HCT116 (cell line): ENCODE results near the gene AXIN1. TPM values are rescaled to one million over a fixed set of nuclear protein-coding genes. Genes with fewer than 3 reads are reported as not detected.

Source experiments
- ATAC-seq: fragments of 200-7000 bp; cut with Tn5 transposase; 2 replicates; pipeline ENCODE4 v1.9.1; 2020; ENCODE audit warnings: mild to moderate bottlenecking, moderate library complexity
- BruUV-seq: library from RNA; stranded (reverse); fragments of 400-500 nt; replicated peaks from 2 replicates; lab custom pipeline; 2021; lab: Mats Ljungman, UMichigan
- CTCF ChIA-PET: fragments of 300-600 bp; sonication (Branson Sonifier 250); formaldehyde crosslinking; loops from one replicate; lab custom pipeline; 2021; ENCODE audit warnings: antibody characterized with exemption; lab: Charles Lee
- POLR2A ChIA-PET: fragments of 300-600, 350-600 bp; sonication (Branson Sonifier 250); formaldehyde crosslinking; loops from one replicate; lab custom pipeline; 2021; ENCODE audit warnings: antibody characterized with exemption; lab: Charles Lee
- RAD21 ChIA-PET, 2 experiments: fragments of 300-600 bp; sonication (Branson Sonifier 250); formaldehyde crosslinking; loops; one replicate each; lab custom pipeline; 2023; ENCODE audit warnings: low total read pairs in 2 of 2; ENCODE audit not compliant: uncharacterized antibody in 2 of 2, unreplicated experiment in 2 of 2, low non-redundant PET in 1 of 2; lab: Charles Lee
- DNase-seq: peaks from one replicate; pipeline ENCODE4 v3.0.0-alpha.2; 2010; ENCODE audit warnings: low read depth, low spot score
- H2AFZ ChIP-seq: fragments of 200-600 bp; shearing (Covaris generic), sonication (generic); 2 replicates; pipeline ENCODE4 v1.6.1; 2017; ENCODE audit warnings: low read depth, mixed run types, mixed read lengths, antibody characterized with exemption, low read length; ENCODE audit not compliant: poor library complexity, severe bottlenecking
- H3K27ac ChIP-seq: 2 replicates; pipeline ENCODE4 v1.5.1; 2012; ENCODE audit warnings: low read depth, low read length
- H3K27me3 ChIP-seq: fragments of 200-600 bp; sonication (generic); 2 replicates; pipeline ENCODE4 v1.6.1; 2016; ENCODE audit warnings: mixed run types, low read length, mixed read lengths; ENCODE audit not compliant: insufficient read depth
- H3K36me3 ChIP-seq, 2 experiments: fragments of 200-500 bp in 1 of 2; fragments of 200-600 bp in 1 of 2; sonication (Bioruptor generic) in 1 of 2; sonication (generic) in 1 of 2; 2 replicates each; pipeline versions ENCODE4 v1.5.1 to v1.6.1; 2014 to 2016; ENCODE audit warnings: low read length in 2 of 2, inconsistent platforms in 1 of 2, mixed read lengths in 1 of 2, mixed run types in 1 of 2; ENCODE audit not compliant: insufficient read depth in 2 of 2, control insufficient read depth in 1 of 2
- H3K4me1 ChIP-seq, 2 experiments: fragments of 200-600 bp in 1 of 2; sonication (generic) in 1 of 2; 2 replicates each; pipeline versions ENCODE4 v1.5.1 to v1.6.1; 2012 to 2017; ENCODE audit warnings: low read length in 2 of 2, inconsistent platforms in 1 of 2, mild to moderate bottlenecking in 1 of 2, mixed read lengths in 1 of 2, mixed run types in 1 of 2, moderate library complexity in 1 of 2; ENCODE audit not compliant: insufficient read depth in 2 of 2, control insufficient read depth in 1 of 2
- H3K4me2 ChIP-seq: fragments of 200-600 bp; sonication (generic); 2 replicates; pipeline ENCODE4 v1.6.1; 2017; ENCODE audit warnings: mixed run types, low read length, mixed read lengths
- H3K4me3 ChIP-seq, 2 experiments: fragments of 200-600 bp in 1 of 2; sonication (generic) in 1 of 2; replicated peaks in 1 of 2; 2 replicates each; pipeline ENCODE4 v1.5.1; 2011 to 2016; ENCODE audit warnings: low read length in 2 of 2, control low read depth in 1 of 2, low read depth in 1 of 2, mild to moderate bottlenecking in 1 of 2, mixed read lengths in 1 of 2, mixed run types in 1 of 2
- H3K79me2 ChIP-seq: fragments of 200-600 bp; sonication (generic); 2 replicates; pipeline ENCODE4 v1.6.1; 2017; ENCODE audit warnings: mild to moderate bottlenecking, mixed run types, low read length, moderate library complexity, mixed read lengths; ENCODE audit not compliant: insufficient read depth
- H3K9ac ChIP-seq: fragments of 200-600 bp; sonication (generic); 2 replicates; pipeline ENCODE4 v1.6.1; 2016; ENCODE audit warnings: low read length, mixed read lengths
- H3K9me2 ChIP-seq: fragments of 200-600 bp; sonication (generic), shearing (Covaris generic); 2 replicates; pipeline ENCODE4 v1.6.1; 2017; ENCODE audit warnings: mixed run types, mild to moderate bottlenecking, moderate library complexity; ENCODE audit not compliant: insufficient read depth
- H3K9me3 ChIP-seq, 2 experiments: fragments of 200-500 bp in 1 of 2; fragments of 200-600 bp in 1 of 2; sonication (Bioruptor generic) in 1 of 2; sonication (generic) in 1 of 2; 2 replicates each; pipeline ENCODE4 v1.6.1; 2014 to 2017; ENCODE audit warnings: low read length in 2 of 2, mixed read lengths in 2 of 2, inconsistent platforms in 1 of 2, low read depth in 1 of 2, mild to moderate bottlenecking in 1 of 2, mixed run types in 1 of 2, moderate library complexity in 1 of 2; ENCODE audit not compliant: control insufficient read depth in 1 of 2, insufficient read depth in 1 of 2
- H4K20me1 ChIP-seq: fragments of 200-600 bp; sonication (generic), shearing (Covaris generic); 2 replicates; pipeline ENCODE4 v1.6.1; 2017; ENCODE audit warnings: mixed run types, mild to moderate bottlenecking, moderate library complexity; ENCODE audit not compliant: insufficient read depth
- ATF3 ChIP-seq: IDR thresholded peaks from 2 replicates; pipeline ENCODE4 v1.6.1; 2012
- CBX3 ChIP-seq: IDR thresholded peaks from 2 replicates; pipeline ENCODE4 v1.6.1; 2012; ENCODE audit warnings: low read depth
- CTCF ChIP-seq, 3 experiments: fragments of 200-600 bp in 1 of 3; sonication (generic) in 1 of 3; IDR thresholded peaks in 2 of 3; conservative IDR thresholded peaks in 1 of 3; 2 replicates each; pipeline ENCODE4 v1.5.1; 2012 to 2017; ENCODE audit warnings: low read depth in 2 of 3, low read length in 2 of 3, antibody characterized with exemption in 1 of 3, borderline replicate concordance in 1 of 3, control low read depth in 1 of 3, mild to moderate bottlenecking in 1 of 3, mixed read lengths in 1 of 3, mixed run types in 1 of 3, moderate library complexity in 1 of 3; ENCODE audit not compliant: insufficient read depth in 1 of 3
- EGR1 ChIP-seq: IDR thresholded peaks from 2 replicates; pipeline ENCODE4 v1.6.1; 2012; ENCODE audit warnings: low read depth
- EZH2 ChIP-seq: fragments of 200-600 bp; sonication (generic); IDR thresholded peaks from 2 replicates; pipeline ENCODE4 v1.6.1; 2017; ENCODE audit warnings: antibody characterized with exemption, mixed run types
- EZH2phosphoT487 ChIP-seq: fragments of 200-600 bp; IDR thresholded peaks from 2 replicates; pipeline ENCODE4 v1.6.1; 2018; ENCODE audit warnings: antibody characterized with exemption, borderline replicate concordance
- FOSL1 ChIP-seq: IDR thresholded peaks from 2 replicates; pipeline ENCODE4 v1.6.1; 2012; ENCODE audit warnings: low read depth
- JUND ChIP-seq: IDR thresholded peaks from 2 replicates; pipeline ENCODE4 v1.6.1; 2012
- MAX ChIP-seq: IDR thresholded peaks from 2 replicates; pipeline ENCODE4 v1.6.1; 2012
- POLR2A ChIP-seq: IDR thresholded peaks from 2 replicates; pipeline ENCODE4 v1.7.0; 2011; ENCODE audit warnings: borderline replicate concordance; ENCODE audit not compliant: insufficient read depth, insufficient read length; ENCODE audit errors: extremely low read depth
- POLR2AphosphoS5 ChIP-seq: IDR thresholded peaks from 2 replicates; pipeline ENCODE4 v1.6.1; 2011; ENCODE audit warnings: mild to moderate bottlenecking, low read depth, low read length, moderate library complexity
- RAD21 ChIP-seq: IDR thresholded peaks from 2 replicates; pipeline ENCODE4 v1.6.1; 2012; ENCODE audit warnings: low read depth, mild to moderate bottlenecking
- REST ChIP-seq: IDR thresholded peaks from 2 replicates; pipeline ENCODE4 v1.6.1; 2012; ENCODE audit warnings: low read depth
- SIN3A ChIP-seq: IDR thresholded peaks from 2 replicates; pipeline ENCODE4 v1.6.1; 2012; ENCODE audit warnings: low read depth
- SP1 ChIP-seq: IDR thresholded peaks from 2 replicates; pipeline ENCODE4 v1.6.1; 2012; ENCODE audit warnings: low read depth
- SRF ChIP-seq: IDR thresholded peaks from 2 replicates; pipeline ENCODE4 v1.6.1; 2012; ENCODE audit warnings: low read depth
- TCF7L2 ChIP-seq: IDR thresholded peaks from 2 replicates; pipeline ENCODE4 v1.7.0; 2011; ENCODE audit warnings: borderline replicate concordance, inconsistent platforms; ENCODE audit not compliant: insufficient read depth, insufficient read length; ENCODE audit errors: extremely low read depth
- ZBTB33 ChIP-seq: IDR thresholded peaks from 2 replicates; pipeline ENCODE4 v1.6.1; 2011; ENCODE audit warnings: mild to moderate bottlenecking, low read length, moderate library complexity; ENCODE audit not compliant: insufficient replicate concordance; ENCODE audit errors: extremely low read depth
- ZFX ChIP-seq: fragments of 450-650 bp; IDR thresholded peaks from 2 replicates; pipeline ENCODE4 v1.6.1; 2017
- intact Hi-C: fragments of 100-400 bp; cut with micrococcal nuclease; formaldehyde crosslinking; loops from 2 replicates; pipeline ENCODE4 v1.10.0; 2022
- total RNA-seq: library from RNA; stranded (reverse); gene quantifications from one replicate; pipeline ENCODE4 v1.2.1, GENCODE V29; 2021; ENCODE audit not compliant: unreplicated experiment

Gene AXIN1
- total RNA-seq, 1 experiment from 2014 or later, result 20.2 TPM

GRCh38 chr16:252366-253337 is 99.9 kb downstream of the AXIN1 start:
- H3K9ac ChIP-seq, result no peak overlapping the region
- TF ChIP-seq TCF7L2, result no peak
- TF ChIP-seq SIN3A, result no peak
- TF ChIP-seq EZH2phosphoT487, result no peak
- no peak for TF ChIP-seq REST
- no peak for TF ChIP-seq ZBTB33
- TF ChIP-seq FOSL1, result no peak
- no peak for TF ChIP-seq EGR1
- no peak for TF ChIP-seq CBX3
- no peak for TF ChIP-seq SRF
- no peak for TF ChIP-seq RAD21
- TF ChIP-seq EZH2, result no peak
- TF ChIP-seq ZFX, result no peak
- TF ChIP-seq SP1, result no peak
- TF ChIP-seq CTCF (IDR thresholded peaks at IDR 0.05 in 2 of 3, conservative IDR thresholded peaks at IDR 0.05 in 1 of 3; ENCODE audit: borderline replicate concordance in 1 of 3, insufficient read depth in 1 of 3, low read depth in 2 of 3, low read length in 2 of 3), result no peak
- no peak for TF ChIP-seq POLR2AphosphoS5
- TF ChIP-seq JUND, result no peak
- TF ChIP-seq POLR2A, result no peak
- TF ChIP-seq MAX, result no peak
- no peak for TF ChIP-seq ATF3
- H3K4me2 ChIP-seq, result no peak overlapping the region
- H3K4me1 ChIP-seq, result no peaks in the 10 kb centered on the region; a peak in 1 of 4 replicates
- no peaks in the 10 kb centered on the region for H3K9me3 ChIP-seq
- ChIA-PET RAD21 (no interaction called here), POLR2A (no interaction called here), CTCF (no interaction called here)
- H3K27ac ChIP-seq, result no peak overlapping the region
- intact Hi-C loops, result no loop called here
- no peaks in the 10 kb centered on the region for H3K79me2 ChIP-seq
- ATAC-seq (no peak), DNase-seq (no peak)
- no peaks in the 10 kb centered on the region for H3K9me2 ChIP-seq
- H2AFZ ChIP-seq, result no peak overlapping the region
- no peak overlapping the region for H3K4me3 ChIP-seq
- BruUV-seq, result no TSS peak
- no peaks in the 10 kb centered on the region for H3K27me3 ChIP-seq
- H4K20me1 ChIP-seq, result no peaks in the 10 kb centered on the region
- H3K36me3 ChIP-seq, result no peaks in the 10 kb centered on the region
